Gastroesophageal sphincter (tissue), 4 donors: ENCODE data around the gene EGFL8. TPM values are rescaled to one million over a fixed set of nuclear protein-coding genes. Genes with fewer than 3 reads are reported as not detected.

Experiments used
- ATAC-seq: fragments of 150-250 bp; one replicate; pipeline ENCODE4 v1.9.1; 2016; ENCODE audit warnings: mild to moderate bottlenecking, moderate library complexity
- H3K27ac ChIP-seq, 4 donors: fragments of 200-600 bp; sonication (generic) in 3 of 4; 1 replicate in 3 of 4; 2 replicates in 1 of 4; pipeline ENCODE4 v1.5.1; 2016 to 2019
- H3K27me3 ChIP-seq: fragments of 200-600 bp; sonication (generic); one replicate; pipeline ENCODE4 v1.5.1; 2019
- H3K36me3 ChIP-seq, 2 donors: fragments of 200-600 bp; sonication (generic); one replicate each; pipeline ENCODE4 v1.5.1; 2019; ENCODE audit warnings: control low read depth in 1 of 2
- H3K4me1 ChIP-seq, 3 donors: fragments of 200-600 bp; sonication (generic); 1 replicate in 2 of 3; 2 replicates in 1 of 3; pipeline ENCODE4 v1.5.1; 2016 to 2019; ENCODE audit warnings: control low read depth in 2 of 3
- H3K4me3 ChIP-seq, 2 donors: fragments of 200-600 bp; sonication (generic); one replicate each; pipeline ENCODE4 v1.5.1; 2019; ENCODE audit warnings: mild to moderate bottlenecking in 1 of 2, moderate library complexity in 1 of 2
- H3K9me3 ChIP-seq, 3 donors: fragments of 200-600 bp; sonication (generic); one replicate each; pipeline ENCODE4 v1.5.1; 2017 to 2019; ENCODE audit warnings: control low read depth in 2 of 3
- EP300 ChIP-seq: sonication (generic); formaldehyde crosslinking; IDR thresholded peaks from one replicate; pipeline ENCODE4 v1.6.1; 2017; ENCODE audit warnings: antibody characterized with exemption, mild to moderate bottlenecking
- POLR2A ChIP-seq, 2 donors: fragments of 450-650 bp; IDR thresholded peaks; one replicate each; pipeline ENCODE4 v1.6.1; 2017; ENCODE audit warnings: antibody characterized with exemption in 2 of 2, mild to moderate bottlenecking in 2 of 2, moderate library complexity in 1 of 2
- POLR2AphosphoS5 ChIP-seq: sonication (generic); formaldehyde crosslinking; IDR thresholded peaks from one replicate; pipeline ENCODE4 v1.6.1; 2017; ENCODE audit warnings: antibody characterized with exemption
- WGBS, 2 donors: methylation state at CpG; one replicate each; pipeline ENCODE4 v1.1.5; 2018; ENCODE audit warnings: low coverage in 1 of 2; 5-methylcytosine and 5-hydroxymethylcytosine counted together
- total RNA-seq, 4 donors: library from RNA; depleted of rRNA; stranded (reverse); fragments of >200 nt; gene quantifications; one replicate each; pipeline ENCODE4 v1.1.0, GENCODE V29; 2016
- TF ChIP-seq, protein P1 (sequence below), 4 experiments: fragments of 200-600 bp in 2 of 4; fragments of 450-650 bp in 2 of 4; sonication (generic) in 1 of 4; IDR thresholded peaks; one replicate each; pipeline ENCODE4 v1.5.1; 2017 to 2019; ENCODE audit warnings: antibody characterized with exemption in 4 of 4, mild to moderate bottlenecking in 2 of 4, moderate library complexity in 2 of 4

The EGFL8 gene
- total RNA-seq, 4 donors from 2014 or later, result 5.0 to 15.1 (median 10.1) TPM

DNA sequence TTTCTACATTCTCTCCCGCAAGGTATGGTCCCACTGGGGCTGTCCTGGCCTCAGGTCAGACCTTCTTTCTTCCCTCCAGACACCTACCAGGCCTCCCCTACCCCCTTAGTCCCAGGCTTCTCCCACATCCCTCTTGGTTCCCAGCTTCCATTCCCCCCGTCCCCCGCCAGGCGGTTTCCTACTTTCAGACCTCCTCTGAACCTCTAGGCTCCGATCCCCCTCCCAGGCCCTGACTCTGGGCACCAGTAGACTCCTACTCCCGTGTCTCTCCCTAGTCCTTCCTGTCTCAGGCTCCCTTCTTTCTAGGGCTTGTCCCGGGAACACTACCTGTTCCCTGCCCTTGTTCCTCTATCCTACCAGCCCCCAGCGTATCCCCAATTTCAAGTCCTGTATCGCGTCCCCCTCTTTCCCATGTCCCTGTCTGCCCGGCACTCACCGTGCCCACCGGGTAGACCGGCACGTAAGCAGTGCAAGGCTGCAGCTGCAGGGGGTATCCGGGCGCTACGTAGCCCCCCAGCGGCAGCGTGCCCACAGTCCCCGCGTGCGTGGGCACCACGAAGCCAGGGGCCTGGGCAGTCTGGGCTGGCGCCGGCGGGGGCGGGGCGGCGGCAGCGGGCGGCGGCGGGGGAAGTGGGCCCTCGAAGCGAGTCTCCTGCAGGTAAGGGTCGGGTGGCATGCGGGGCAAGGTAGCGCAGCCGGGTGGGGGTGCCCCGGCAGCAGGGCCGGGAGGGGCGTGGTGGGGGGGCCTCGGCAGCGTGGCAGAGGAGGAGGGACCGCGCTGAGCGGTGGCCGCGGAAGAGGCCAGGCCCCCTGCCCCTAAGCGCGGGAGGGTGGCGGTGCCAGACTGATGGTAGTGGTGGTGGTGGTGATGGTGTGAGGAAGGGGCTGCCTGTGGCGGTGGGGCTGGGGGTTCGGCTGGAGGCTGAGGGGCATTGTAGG is 14.2 kb upstream of the EGFL8 start:
- TF ChIP-seq EP300 (no peak), POLR2A (IDR thresholded peaks at IDR 0.05) (no peak), POLR2AphosphoS5 (no peak)
- TF ChIP-seq, protein P1, sequence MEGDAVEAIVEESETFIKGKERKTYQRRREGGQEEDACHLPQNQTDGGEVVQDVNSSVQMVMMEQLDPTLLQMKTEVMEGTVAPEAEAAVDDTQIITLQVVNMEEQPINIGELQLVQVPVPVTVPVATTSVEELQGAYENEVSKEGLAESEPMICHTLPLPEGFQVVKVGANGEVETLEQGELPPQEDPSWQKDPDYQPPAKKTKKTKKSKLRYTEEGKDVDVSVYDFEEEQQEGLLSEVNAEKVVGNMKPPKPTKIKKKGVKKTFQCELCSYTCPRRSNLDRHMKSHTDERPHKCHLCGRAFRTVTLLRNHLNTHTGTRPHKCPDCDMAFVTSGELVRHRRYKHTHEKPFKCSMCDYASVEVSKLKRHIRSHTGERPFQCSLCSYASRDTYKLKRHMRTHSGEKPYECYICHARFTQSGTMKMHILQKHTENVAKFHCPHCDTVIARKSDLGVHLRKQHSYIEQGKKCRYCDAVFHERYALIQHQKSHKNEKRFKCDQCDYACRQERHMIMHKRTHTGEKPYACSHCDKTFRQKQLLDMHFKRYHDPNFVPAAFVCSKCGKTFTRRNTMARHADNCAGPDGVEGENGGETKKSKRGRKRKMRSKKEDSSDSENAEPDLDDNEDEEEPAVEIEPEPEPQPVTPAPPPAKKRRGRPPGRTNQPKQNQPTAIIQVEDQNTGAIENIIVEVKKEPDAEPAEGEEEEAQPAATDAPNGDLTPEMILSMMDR (IDR thresholded peaks at IDR 0.05), result no peak
- H3K36me3 ChIP-seq, result peaks cover 0 to 18% of the 10 kb centered on the region in 2 donors
- H3K9me3 ChIP-seq, result no peaks in the 10 kb centered on the region
- no peaks in the 10 kb centered on the region for H3K27me3 ChIP-seq
- ATAC-seq, result no peak
- peak overlapping the region in 3 of 4 donors; percentile 94 to 95 (median 94) for H3K27ac ChIP-seq
- peak overlapping the region in 1 of 2 donors; percentile 65 for H3K4me3 ChIP-seq
- 67 to 76% methylated on average over 8 to 19 of the region's 55 CpGs for WGBS, 2 donors
- peaks cover 4 to 50% (median 20%) of the 10 kb centered on the region in 3 donors for H3K4me1 ChIP-seq

DNA sequence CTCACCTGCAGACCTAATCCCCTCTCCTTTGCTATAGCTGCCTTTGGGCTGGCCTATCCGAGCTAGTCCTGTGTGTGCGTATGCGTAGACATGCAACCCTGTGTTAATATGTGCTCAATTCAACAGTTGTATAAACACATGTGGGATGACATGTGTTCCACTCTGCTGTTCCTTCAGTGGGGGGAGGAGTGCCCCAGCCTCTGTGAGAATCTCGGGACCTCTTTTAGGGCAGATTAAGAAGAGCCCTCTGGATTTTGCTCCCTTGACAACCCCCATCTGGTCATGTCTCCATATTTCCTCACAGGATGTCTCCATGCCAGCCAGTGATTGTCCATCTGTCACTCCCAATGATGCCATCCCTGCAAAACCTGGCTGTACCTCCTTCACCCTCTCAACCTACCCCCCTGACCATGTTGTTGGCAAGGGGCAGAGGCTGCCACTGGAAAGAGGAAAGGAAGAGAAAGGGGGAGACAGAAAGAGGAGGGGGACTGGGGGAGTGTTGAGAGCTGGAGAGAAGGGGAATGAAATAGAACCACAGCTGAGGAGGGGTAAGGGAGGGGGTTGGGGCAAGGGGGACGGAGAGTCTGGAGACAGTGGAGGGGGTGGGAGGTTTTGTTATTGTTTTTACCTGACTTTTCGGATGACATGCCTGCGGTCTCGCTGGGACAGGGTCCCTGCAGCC is 13.1 kb upstream of the EGFL8 start:
- no peak for ATAC-seq
- Histone ChIP-seq H3K9me3 (no peaks in the 10 kb centered on the region), H3K4me3 (peak overlapping the region; percentile 65 to 68), H3K4me1 (peaks cover 4 to 61% (median 24%) of the 10 kb centered on the region in 3 donors), H3K27me3 (no peaks in the 10 kb centered on the region), H3K36me3 (peaks cover 0 to 25% of the 10 kb centered on the region in 2 donors), H3K27ac (peak overlapping the region in 3 of 4 donors; percentile 94 to 95 (median 94))
- TF ChIP-seq, protein P1 (IDR thresholded peaks at IDR 0.05), result no peak
- WGBS, 2 donors, result 14 to 15% methylated on average over 7 of the region's 8 CpGs

DNA sequence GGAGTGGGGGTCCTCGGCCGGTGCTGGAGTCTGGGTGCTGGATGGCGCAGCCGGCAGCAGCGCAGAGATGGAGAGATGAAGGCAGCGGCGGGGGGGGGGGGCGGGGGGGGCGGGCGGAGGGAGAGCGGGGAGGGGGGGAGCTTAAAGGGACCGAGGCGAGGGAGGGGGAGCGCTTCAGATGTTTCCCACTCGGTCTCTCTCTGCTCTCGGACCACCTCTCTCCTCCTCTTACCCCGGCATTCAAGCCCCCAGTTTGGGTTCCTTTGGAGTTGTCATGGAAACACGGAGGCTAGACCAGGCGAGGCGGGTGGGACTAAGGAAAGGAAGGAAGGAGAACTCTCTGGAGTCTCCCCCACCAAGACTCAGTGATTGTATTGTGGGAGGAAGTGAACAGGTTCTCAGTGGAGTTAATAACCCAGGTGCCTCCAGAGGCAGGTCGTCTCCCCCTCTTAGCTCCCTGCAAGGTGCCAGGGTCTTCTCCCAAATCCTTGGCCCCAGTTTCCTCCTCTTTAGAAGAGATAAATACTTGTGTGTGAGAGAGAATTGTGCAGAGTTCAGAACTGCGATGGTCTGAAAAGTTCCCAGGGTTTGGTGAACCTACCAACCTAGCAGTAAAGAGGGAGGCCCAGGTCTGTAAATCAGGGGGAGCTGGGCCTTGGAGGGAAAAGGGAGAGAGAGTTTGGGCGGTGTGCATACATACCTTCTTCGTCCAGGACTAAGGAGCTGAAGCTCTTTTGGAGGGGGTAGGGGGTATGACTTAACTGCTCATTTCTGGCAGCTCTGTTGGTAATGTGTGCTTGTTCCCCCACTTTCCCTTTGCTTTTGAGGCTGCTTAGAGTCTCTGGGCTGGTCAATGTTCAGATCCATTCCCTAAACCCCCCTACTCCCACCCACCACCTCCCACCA is 12.3 kb upstream of the EGFL8 start, which contains the start of gene PRRT1:
PRRT1 (minus strand) TSS at position 77 of the 906 bp plus-strand sequence. CDS start 112 bp downstream, outside the sequence.
- H3K4me1 ChIP-seq, result peaks cover 4 to 67% (median 24%) of the 10 kb centered on the region in 3 donors
- H3K27me3 ChIP-seq, result no peaks in the 10 kb centered on the region
- H3K27ac ChIP-seq, result peak within 1 kb of the TSS; percentile 77 to 95 (median 94)
- no peaks in the 10 kb centered on the region for H3K9me3 ChIP-seq
- TF ChIP-seq EP300 (no peak), POLR2A (IDR thresholded peaks at IDR 0.05) (no peak), POLR2AphosphoS5 (no peak)
- TF ChIP-seq, protein P1 (IDR thresholded peaks at IDR 0.05), result no peak
- WGBS, 2 donors, result 11 to 13% methylated on average over 7 of the region's 24 CpGs
- H3K36me3 ChIP-seq, result peaks cover 0 to 33% of the 10 kb centered on the region in 2 donors
- ATAC-seq, result no peak
- peak within 1 kb of the TSS; percentile 65 to 68 for H3K4me3 ChIP-seq

DNA sequence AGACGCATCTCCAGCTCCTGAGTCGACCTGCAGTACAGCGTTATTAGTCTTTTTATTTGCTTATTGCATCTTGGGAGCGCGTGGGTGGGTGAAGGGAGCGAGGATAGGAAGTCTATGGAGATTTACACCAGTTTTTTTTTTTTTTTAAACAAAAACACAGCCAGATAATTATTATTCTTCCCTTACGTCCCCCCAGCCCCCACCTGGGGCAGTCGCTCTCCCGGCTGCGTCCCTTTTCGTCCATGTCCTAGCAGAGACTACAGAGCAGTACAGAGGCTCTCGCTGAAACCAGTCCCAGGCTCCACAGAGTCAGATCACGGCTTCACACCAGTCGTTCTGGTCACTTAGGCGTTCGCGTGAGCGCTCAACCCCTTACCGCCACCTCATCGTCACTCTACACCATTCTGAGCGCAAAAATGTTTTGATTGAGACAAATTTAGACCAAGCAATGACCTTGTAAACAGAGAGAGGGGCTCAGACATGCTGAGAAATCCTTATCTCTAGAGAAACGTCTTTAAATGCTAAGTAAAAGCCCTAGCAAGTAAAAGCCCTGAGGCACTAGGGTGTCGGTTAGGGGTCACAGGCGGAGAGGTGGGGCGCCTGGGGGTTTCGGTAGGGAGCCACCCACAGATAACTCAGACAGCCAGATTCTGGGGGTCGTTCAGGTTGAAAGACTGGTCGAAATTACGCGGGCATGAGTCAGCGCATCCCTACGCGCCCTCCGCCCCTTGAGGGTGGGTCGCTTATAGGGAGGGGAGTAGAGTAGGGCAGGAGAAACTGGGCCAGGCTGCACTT is 11.4 kb upstream of the EGFL8 start:
- Histone ChIP-seq H3K4me1 (peaks cover 4 to 67% (median 24%) of the 10 kb centered on the region in 3 donors), H3K27me3 (no peaks in the 10 kb centered on the region), H3K9me3 (no peaks in the 10 kb centered on the region), H3K27ac (peak overlapping the region; percentile 77 to 95 (median 94)), H3K36me3 (peaks cover 0 to 41% of the 10 kb centered on the region in 2 donors), H3K4me3 (peak overlapping the region; percentile 65 to 68)
- WGBS, 2 donors, result 12 to 26% methylated on average over 6 to 19 of the region's 35 CpGs
- peak; percentile 23 for ATAC-seq
- TF ChIP-seq POLR2A (IDR thresholded peaks at IDR 0.05) (no peak), EP300 (no peak), POLR2AphosphoS5 (no peak)
- TF ChIP-seq, protein P1 (IDR thresholded peaks at IDR 0.05), result no peak
